DMS 273 (cell line): Measurements from ENCODE around the gene HYAL1.
"Not testable (repeated sequence)": the region's sequence is repeated elsewhere in the genome, so short reads cannot be mapped to it uniquely, and the experiment has no call there.

Source experiments
- DNase-seq: peaks from one replicate; lab custom pipeline; 2025; ENCODE audit not compliant: unreplicated experiment; lab: John Stamatoyannopoulos, UW

Gene HYAL1

DNA sequence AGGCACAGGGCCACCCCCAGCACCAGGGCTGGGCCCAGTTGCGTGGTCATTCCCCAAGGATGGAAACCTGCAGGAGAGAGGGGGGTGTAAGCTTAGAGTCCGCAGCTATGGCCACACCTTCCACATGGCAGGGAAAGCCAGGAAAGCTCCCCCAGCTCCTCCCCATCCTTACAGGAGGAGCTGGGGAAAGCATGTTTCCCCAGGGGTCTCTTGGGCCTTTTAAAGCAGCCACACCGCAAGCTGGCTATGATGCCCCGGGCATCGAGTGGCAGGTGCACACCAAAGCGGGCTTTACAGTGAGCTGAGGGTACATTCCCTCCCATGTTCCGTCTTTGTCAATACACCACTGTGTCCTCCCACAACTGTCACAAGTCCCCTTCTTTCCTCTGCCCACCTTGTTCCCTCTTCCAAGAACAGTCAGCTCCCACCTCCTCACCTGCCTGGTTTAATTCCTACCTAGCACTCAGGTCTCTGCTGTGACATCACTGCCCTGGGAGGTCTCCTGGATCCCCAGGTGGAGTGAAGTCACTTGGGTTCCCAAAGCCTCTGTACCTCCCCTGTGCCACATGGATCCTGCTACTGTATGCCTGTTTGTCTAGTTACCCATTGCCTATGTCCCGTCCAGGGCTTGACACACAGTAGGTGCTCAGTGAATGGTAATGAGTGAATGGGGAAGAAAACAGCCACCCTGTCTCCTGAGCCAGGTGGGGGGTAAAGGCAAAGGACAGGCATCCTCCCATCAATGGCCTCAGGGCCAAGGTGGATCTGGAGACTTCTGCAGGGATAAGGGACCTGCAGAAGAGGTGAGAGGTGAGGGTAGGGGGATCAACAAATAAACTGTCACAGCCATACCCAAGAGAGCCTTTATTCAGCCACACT is 7.6 kb downstream of the HYAL1 start:
- DNase-seq, result no peak

DNA sequence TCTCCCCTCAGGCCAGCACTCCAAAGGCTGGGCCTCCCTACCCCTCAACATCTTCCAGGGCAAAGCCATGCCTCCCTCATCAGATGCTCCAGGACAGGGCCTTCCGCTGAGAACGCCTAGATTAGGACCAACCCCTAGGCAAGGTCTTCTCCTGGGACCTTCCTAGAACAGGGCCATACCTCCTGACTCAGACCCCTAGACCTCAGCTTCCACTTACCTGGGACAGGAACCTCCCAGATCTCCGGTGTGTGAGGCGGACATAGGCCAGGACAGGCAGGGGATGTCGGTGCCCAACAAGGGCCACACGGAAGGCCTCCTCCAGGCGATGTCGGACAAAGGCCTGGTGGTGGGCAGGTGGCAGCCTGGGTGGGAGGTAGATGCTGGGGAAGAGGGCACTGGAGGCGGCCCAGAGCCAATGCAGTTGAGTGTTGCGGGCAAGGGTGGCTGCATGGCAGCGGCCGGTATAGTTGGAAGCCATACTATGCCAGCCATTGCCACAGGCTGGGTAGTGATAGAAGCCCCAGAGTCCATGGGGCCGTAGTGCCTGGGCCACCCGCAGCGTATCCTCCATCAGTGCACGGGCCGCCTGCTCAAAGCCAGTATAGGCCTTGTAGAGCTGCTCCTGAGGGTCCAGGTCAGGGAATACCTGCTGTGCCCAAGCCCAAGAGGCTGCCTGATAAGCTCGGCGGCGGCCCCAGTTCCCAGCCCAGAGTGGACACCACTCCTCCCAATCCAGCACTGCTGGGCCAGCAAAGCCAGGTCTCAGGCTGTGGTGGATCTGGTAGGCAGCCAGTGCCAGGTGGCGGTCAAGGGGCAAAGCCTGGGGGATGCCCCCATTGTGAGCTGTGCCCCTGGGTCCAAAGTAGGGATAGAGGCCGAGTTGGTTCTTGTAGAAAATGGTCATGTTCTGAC is 8.6 kb downstream of the HYAL1 start:
- DNase-seq, result no peak

DNA sequence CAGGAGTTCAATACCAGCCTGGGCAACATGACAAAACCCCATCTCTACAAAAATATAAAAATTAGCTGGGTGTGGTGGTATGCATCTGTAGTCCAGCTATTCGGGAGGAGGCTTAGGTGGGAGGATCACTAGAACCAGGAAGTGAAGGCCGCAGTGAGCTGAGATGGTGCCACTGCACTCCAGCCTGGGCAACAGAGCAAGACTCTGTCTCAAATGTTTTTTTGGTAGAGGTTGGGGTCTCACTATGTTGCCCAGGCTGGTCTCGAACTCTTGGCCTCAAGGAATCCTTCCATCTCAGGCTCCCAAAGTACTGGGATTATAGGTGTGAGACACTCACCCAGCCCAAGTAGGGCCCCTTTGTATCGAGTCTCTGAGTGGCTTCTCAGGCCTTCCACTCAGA is 9.3 kb downstream of the HYAL1 start:
- DNase-seq, result no peak

DNA sequence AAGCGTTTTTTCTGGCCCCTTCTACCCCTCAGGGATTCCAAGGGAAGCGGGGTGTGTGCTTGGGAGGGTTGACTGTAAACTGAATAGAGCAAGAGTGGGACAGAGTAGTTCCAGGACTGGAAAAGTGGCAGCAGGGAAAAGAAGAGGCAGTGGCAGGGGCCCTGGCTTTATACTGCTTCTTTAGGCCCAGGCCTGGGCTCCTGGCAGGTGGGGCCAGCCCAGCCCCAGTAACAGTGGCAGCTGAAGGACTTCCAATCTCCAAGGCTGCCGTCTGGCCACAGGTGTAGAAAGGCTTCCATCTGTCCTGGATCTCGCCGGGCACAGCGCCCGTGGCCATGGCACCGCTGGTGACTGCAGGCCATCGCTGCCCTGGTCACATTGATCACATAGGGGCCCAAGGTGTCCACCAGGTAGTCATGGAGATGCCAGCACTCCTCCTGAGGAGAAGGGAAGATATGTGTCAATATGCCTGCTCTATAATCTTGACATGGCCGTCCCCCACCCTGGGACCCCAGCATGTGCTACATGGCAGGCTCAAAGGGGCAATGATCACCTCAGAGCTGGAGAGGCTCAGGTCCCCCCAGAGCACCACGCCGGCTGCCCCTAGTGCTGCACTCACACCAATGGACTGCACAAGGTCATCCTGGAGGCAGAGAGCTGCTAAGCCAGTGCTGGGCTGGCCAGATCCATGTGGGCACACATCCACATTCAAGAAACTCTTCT is 10.1 kb downstream of the HYAL1 start:
- peak; percentile 64 for DNase-seq

DNA sequence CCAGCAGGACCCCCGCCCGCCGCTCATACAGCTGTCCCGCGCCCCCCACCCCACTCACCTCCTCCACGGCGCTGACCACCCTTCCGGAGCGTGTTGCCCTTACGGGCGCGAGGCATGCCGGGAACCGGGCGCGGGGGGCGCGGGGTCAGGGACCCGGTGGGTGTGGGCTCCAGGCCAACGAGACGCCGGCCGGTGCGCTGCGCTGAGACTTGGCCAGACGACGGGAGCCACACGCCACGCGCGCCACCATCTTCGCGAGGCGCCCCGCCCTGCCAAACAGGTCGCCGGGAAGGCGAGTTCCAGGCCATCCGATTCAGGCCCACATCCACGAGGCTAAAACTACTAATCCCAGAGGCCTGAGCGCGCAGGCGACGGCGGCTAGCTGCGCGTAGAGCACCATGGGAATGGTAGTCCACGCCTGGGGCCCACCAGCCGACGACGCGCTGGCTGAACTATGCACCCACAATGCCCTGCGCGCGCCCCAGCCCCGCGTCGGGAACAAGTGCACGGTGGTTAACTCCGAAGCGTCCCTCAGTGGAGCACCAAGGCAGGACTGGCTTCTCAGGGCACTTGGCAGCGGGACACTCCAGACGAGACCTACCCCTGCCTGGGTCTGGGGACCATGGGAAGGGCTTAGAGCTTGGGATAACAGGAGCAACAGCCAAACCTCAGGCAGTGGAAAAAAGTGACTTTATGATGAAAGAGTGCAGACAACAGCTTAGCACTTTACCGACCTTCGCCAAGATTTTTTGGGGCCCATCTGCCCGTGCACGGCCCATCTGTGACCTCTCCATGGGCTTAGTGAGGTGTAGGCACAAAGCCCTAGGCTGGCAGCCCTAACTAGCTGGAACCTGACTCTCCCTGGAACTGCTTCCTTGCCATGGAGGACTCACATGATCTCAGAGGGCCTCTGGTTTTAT is 11.0 kb downstream of the HYAL1 start, which contains the start of gene IFRD2:
IFRD2 (minus strand) TSS at position 271 of the 920 bp plus-strand sequence; CDS start at position 116, 155 bp downstream.
- DNase-seq, result peak; percentile 98

DNA sequence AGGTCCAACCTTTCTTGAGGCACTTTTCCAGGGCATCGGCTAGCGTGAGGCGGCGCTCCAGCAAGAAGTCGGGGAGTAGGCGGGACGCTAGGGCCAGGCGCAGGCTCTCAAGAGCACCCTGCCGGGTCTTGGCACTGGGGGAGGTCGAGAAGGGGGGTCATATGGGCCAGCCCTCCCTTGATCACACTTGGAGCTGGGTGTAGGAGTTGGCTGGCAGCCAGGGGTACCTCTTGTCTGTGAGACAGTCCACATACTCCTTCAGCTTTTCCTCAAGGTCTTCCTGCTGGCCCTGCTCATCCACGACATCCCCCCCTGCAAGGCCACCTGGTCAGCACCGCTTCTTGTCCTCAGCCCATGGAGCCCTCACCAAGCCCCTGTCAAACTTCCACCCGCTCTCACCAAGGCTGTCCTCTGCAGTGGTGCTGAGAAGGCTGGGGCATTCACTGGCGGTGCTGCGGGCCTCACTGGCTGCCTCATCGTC is 13.2 kb downstream of the HYAL1 start:
- no peak for DNase-seq

DNA sequence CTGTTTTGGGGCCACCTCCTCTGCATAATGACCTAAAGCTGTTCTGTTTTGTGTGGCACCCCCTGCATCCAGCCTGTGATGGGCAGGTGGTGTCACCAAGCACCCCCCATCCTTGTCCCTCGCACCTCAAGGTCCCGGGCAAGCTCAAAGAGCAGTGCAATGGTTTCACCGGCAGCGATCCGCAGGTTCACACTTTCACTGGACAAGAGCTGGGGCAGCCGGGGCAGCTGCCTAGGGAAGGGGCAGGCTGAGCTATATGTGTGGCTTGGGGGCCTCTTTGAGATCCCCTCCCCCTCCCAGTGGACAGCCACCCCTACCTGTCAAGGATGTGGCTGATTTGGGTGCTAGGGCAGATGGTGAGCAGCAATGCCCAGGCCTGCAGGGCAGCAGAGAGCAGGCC is 14.2 kb downstream of the HYAL1 start:
- DNase-seq, result no peak

DNA sequence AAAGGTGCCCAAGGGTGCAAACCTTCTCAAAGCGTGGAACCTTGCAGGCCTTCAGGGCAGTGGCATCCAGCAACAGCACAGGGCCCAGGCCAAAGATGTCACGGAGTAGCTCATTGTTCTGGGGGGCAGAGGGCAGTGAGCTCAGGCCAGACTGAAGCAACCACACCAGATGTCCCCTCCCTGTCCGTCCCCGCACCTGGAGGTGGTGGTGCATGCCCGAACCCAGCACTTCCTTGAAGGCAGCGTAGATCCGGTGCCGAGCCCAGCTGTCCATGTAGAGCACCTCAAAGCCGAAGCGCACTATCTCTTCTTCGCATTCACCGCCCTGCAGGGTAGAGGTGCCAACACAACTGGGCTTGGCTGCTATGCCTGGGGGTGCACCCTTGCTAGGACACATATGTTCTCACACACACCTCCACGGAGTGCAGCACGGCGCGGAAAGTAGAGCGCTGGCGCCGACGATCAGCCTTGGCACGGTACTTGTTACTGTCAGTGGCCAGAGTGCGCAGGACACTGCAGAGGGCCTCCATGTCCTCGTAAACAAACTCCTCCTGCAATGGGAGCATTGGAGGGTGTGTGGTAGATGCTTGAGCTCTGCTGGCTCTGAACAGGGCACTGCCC is 14.9 kb downstream of the HYAL1 start:
- DNase-seq, result no peak

DNA sequence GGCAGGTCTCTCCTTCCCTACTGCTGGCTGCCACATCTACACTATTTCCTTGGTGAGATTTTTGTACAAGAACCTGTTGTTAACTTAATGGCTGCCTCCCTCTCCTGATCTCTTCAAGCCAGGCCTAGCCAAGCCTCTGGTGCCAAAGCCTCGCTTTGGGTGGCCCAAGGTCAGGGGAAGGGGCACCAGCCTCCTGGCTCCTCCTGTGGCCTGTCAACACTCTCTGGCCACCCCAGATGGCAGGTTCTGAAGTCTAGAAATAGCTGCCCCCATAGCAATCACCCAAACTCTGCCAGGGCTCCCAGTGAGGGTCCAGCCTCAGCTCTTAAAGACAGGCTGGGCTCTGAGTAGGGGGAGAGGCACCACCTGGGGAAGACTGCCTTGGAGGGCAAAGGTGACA is 16.1 kb downstream of the HYAL1 start:
- DNase-seq, result no peak

DNA sequence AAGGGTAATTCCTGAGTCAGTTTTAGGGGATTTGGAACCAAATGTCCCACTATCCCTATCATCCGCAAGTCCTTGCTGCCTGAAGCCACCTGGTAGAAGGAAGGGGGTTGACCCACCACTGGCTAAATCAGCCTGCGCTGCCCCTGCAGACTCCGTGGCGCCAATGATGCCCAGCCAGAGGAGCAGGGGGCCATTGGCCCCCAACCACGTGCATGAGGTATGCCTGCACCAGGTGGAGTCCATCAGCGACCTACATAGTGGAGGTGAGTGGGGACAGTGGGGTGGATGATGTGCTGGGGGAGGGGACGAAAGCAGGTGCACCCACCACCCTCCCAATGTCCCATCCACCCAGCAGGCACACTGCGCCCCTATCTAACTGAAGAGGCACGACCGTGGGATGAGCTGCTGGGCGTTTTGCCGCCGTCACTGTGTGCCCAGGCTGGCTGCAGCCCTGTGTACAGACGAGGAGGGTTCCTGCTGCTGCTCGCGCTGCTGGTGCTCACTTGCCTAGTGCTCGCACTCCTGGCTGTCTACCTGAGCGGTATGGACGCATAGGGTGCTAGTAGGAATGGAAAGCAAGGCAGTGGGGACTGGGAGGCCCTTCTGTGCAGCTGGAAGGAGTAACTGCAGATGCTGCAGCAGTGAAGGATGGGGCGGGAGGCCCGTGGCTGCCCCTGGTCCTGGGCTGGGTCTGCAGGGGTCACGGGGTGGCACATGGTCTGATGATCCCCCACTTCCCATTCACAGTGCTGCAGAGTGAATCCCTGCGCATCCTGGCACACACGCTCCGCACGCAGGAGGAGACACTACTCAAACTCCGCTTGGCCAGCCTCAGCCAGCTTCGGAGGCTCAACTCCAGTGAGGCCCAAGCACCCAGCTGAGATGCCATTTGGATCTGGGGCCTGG is 16.8 kb downstream of the HYAL1 start:
- no peak for DNase-seq

DNA sequence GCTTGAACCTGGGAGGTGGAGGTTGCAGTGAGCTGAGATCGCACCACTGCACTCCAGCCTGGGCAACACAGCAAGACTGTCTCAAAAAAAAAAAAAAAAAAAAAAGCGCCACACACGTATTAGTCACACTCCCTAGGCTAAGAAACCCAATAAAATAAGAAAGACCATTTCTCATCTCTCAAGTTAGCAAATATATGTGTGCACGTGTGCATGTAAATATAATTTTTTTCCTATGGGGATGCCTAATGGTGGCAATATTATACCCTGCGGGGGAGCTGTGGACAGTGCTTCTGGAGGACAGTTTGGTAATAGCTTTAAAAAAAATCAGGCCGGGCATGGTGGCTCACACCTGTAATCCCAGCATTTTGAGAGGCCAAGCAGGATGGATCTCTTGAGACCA is 19.3 kb downstream of the HYAL1 start:
- not testable (repeated sequence) for DNase-seq

DNA sequence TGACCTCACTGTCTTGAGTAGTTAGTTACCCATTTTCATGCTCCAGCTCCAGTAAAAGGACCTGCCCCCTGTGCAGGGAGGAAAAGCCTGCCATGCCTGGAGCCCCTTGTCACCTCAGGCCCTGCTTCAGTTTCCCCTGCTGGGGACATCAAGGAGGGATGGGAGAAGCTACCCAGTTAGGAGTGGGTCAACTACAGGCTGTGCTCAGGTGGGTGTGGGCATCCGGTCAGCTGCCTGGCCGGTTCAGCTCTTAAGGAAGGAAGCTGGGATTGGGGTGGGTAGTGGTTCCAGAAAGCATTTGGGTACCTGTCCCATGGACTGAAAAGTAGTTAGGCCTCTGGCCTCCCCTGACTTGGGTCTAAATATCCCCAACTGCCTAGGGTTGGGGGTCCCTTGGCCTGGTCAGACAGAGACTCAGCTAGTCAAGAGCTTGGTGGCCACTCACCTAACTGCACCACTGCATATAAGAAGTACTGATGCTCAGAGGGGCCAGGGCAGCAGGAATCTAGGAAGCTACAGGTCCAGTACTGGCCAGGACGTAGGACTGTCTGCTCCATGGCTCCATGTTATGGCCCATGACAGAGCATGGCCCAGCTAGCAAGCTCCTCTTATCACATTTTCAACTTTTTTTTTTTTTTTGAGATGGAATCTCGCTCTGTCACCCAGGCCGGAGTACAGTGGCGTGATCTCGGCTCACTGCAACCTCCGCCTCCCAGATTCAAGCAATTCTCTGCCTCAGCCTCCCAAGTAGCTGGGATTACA is 23.9 kb downstream of the HYAL1 start:
- no peak for DNase-seq

DNA sequence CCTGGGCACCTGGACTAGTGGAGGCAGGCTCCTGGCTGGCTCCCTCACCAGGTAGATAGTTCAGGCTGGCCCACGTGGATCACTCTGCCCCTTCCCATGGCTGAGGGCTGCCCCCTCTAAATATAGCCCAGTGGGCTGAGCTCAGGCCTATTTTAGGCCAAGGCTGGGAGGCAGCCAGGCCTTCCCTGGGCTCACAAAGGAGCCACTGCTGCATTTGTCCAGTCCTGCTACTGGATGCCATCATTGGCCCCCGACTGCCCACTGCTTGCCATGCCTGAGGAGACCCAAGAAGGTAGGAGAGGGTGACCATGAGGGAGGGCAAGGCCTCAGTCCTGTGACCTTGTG is 24.5 kb downstream of the HYAL1 start, which contains the start of gene LSMEM2:
LSMEM2 (plus strand) TSS at position 208 of the 345 bp plus-strand sequence; CDS start at position 235, 27 bp downstream.
- no peak for DNase-seq

DNA sequence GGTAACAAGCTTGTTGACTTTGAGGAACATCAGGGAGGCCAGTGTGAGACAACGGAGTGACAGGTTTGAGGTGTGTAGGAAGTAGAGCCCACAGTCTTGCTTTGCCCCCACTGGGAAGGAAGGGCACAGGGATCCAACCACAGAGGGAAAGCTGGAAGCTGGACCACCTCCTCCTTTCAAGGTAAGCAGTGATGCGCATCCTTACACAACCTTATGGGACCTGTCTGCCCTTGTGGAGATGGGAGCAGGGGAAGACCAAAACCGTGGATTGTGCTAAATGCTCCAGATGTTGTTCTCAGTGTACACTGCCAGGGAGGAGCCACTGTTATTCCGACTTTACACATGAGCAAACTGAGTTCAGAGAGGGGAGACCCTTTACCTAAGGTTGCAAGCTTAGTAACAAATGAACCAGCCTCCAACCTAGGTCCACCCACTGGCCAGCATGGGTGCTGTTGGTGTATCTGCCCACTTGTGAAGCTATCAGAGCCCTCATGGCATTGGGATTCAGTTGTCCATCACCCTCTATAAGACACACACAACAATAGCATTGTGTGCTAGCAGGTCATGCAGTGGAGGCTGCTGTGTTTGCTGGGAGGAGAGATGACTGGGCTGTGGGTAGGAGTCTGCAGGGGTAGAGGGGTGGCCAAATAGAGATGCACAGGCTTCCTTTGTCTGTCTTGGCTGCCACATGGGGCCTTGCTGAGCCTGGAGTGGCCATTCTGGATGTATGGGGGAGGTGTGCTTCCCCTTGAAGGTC is 25.1 kb downstream of the HYAL1 start:
- no peak for DNase-seq

DNA sequence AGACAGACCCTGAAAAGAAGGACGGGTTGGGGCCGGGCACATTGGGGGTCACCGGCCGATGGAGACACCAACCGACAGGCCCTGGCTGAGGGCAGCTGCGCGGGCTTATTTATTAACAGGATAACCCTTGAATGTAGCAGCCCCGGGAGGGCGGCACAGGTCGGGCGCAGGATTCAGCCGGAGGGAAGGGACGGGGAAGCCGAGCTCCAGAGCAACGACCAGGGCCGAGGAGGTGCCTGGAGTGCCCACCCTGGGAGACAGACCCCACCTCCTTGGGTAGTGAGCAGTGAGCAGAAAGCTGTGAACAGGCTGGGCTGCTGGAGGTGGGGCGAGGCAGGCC is 26.6 kb downstream of the HYAL1 start:
- no peak for DNase-seq

DNA sequence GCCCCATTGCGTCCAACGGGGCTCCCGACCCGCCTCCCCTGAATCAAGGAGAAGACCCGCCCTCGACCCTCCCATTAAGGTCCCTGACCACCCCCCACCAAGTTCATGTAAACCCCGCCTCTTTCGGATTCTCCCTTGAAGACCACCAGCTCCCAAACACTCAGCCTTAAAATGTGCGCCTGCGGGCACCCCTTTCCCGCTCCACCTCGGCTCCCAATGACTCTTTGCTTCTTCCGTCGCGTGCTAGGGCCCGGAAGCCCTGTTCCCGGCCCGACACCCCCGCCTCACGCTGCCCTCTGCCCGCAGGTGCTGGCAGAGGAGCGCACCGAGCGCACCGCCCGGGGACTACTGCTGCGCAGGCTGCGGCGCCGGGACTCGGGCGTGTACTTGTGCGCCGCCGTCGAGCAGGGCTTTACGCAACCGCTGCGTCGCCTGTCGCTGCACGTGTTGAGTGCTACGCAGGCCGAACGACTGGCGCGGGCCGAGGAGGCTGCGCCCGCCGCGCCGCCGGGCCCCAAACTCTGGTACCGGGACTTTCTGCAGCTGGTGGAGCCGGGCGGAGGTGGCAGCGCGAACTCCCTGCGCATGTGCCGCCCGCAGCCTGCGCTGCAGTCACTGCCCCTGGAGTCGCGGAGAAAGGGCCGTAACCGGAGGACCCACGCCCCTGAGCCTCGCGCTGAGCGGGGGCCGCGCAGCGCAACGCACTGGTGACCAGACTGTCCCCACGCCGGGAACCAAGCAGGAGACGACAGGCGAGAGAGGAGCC is 27.2 kb downstream of the HYAL1 start:
- no peak for DNase-seq
